ENCODE measurements around the gene TMEM252.

DNA sequence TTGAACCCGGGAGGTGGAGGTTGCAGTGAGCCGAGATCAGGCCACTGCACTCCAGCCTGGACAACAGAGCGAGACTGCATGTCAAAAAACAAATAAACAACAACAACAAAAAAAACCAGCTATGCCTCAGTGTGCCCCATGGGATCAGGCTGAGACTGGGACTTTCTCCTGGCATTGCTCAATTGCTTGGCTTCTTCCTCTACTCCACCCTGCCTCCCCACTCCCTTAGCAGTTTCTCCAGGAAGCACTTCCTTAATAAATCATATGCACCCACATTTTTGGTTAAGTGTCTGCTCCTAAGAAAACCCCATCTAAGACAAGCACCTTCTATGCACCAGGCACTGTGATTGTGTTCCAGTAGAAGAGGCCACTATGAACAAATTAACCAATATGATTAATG lies 41.0 kb upstream of the TMEM252 start:
- TF ChIP-seq, protein P1, sequence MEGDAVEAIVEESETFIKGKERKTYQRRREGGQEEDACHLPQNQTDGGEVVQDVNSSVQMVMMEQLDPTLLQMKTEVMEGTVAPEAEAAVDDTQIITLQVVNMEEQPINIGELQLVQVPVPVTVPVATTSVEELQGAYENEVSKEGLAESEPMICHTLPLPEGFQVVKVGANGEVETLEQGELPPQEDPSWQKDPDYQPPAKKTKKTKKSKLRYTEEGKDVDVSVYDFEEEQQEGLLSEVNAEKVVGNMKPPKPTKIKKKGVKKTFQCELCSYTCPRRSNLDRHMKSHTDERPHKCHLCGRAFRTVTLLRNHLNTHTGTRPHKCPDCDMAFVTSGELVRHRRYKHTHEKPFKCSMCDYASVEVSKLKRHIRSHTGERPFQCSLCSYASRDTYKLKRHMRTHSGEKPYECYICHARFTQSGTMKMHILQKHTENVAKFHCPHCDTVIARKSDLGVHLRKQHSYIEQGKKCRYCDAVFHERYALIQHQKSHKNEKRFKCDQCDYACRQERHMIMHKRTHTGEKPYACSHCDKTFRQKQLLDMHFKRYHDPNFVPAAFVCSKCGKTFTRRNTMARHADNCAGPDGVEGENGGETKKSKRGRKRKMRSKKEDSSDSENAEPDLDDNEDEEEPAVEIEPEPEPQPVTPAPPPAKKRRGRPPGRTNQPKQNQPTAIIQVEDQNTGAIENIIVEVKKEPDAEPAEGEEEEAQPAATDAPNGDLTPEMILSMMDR (IDR thresholded peaks at IDR 0.05) = no peak
- no peak for TF ChIP-seq EZH2 (IDR thresholded peaks at IDR 0.05)
- TF ChIP-seq EZH2phosphoT487 (IDR thresholded peaks at IDR 0.05) = no peak

All from neural progenitor cell (in vitro differentiated cells).